Ishikawa (cell line): Measurements from ENCODE around the gene GALNT13.

Experiments used
- CREB1 ChIP-seq: IDR thresholded peaks from 2 replicates; pipeline ENCODE4 v1.6.1; 2012; ENCODE audit warnings: low read depth
- EP300 ChIP-seq: IDR thresholded peaks from 2 replicates; pipeline ENCODE4 v1.6.1; 2012; ENCODE audit warnings: borderline replicate concordance
- FOXM1 ChIP-seq: IDR thresholded peaks from 2 replicates; pipeline ENCODE4 v1.6.1; 2012; ENCODE audit warnings: low read depth, borderline replicate concordance
- MAX ChIP-seq: IDR thresholded peaks from 2 replicates; pipeline ENCODE4 v1.6.1; 2012
- RAD21 ChIP-seq: IDR thresholded peaks from 2 replicates; pipeline ENCODE4 v1.6.1; 2012; ENCODE audit warnings: low read depth
- REST ChIP-seq: IDR thresholded peaks from 2 replicates; pipeline ENCODE4 v1.6.1; 2012; ENCODE audit warnings: low read depth, mild to moderate bottlenecking
- TAF1 ChIP-seq: IDR thresholded peaks from 2 replicates; pipeline ENCODE4 v1.6.1; 2012; ENCODE audit warnings: low read depth, mild to moderate bottlenecking
- TEAD4 ChIP-seq: IDR thresholded peaks from 2 replicates; pipeline ENCODE4 v1.6.1; 2012
- YY1 ChIP-seq: IDR thresholded peaks from 2 replicates; pipeline ENCODE4 v1.6.1; 2012; ENCODE audit warnings: low read depth

GRCh38 chr2:154350911-154351310, 479.2 kb downstream of the GALNT13 start:
- TF ChIP-seq YY1: no peak
- no peak for TF ChIP-seq FOXM1
- no peak for TF ChIP-seq RAD21
- TF ChIP-seq MAX: no peak
- no peak for TF ChIP-seq TAF1
- TF ChIP-seq EP300: no peak
- TF ChIP-seq CREB1: no peak
- TF ChIP-seq REST: no peak
- TF ChIP-seq TEAD4: no peak
